Neural cell (in vitro differentiated cells): Measurements from ENCODE around the gene CASR. TPM values are rescaled to one million over a fixed set of nuclear protein-coding genes. Genes with fewer than 3 reads are reported as not detected.

Experiments
- H2AFZ ChIP-seq: fragments of 200-600, 300-800 bp; sonication (generic), shearing (Covaris generic); 2 replicates; pipeline ENCODE4 v1.6.0; 2014; ENCODE audit warnings: low read depth, mild to moderate bottlenecking, antibody characterized with exemption, low read length, moderate library complexity
- H3F3A ChIP-seq: fragments of 200-600 bp; shearing (Covaris generic); 2 replicates; pipeline ENCODE4 v1.6.1; 2016; ENCODE audit warnings: mild to moderate bottlenecking, moderate library complexity, mixed read lengths, antibody characterized with exemption, low read length; ENCODE audit not compliant: insufficient read depth, poor library complexity, severe bottlenecking
- H3K27ac ChIP-seq: fragments of 200-600, 300-800 bp; sonication (generic), shearing (Covaris generic); 2 replicates; pipeline ENCODE4 v1.5.1; 2014; ENCODE audit warnings: mild to moderate bottlenecking, low read length, moderate library complexity
- H3K27me3 ChIP-seq: fragments of 300-800, 200-600 bp; sonication (generic), shearing (Covaris generic); 2 replicates; pipeline ENCODE4 v1.6.0; 2014; ENCODE audit warnings: mild to moderate bottlenecking, low read depth, low read length, moderate library complexity; ENCODE audit not compliant: insufficient read depth
- H3K36me3 ChIP-seq: fragments of 300-800, 200-600 bp; sonication (generic), shearing (Covaris generic); 2 replicates; pipeline ENCODE4 v1.5.1; 2014; ENCODE audit warnings: mild to moderate bottlenecking, antibody characterized with exemption, low read length, moderate library complexity; ENCODE audit not compliant: insufficient read depth
- H3K4me2 ChIP-seq: fragments of 300-800, 200-600 bp; sonication (generic), shearing (Covaris generic); 2 replicates; pipeline ENCODE4 v1.6.0; 2014; ENCODE audit warnings: mild to moderate bottlenecking, low read length
- H3K4me3 ChIP-seq: fragments of 300-800, 200-600 bp; sonication (generic), shearing (Covaris generic); 2 replicates; pipeline ENCODE4 v1.5.1; 2014; ENCODE audit warnings: mild to moderate bottlenecking, low read length, moderate library complexity
- H3K79me2 ChIP-seq: fragments of 200-600 bp; shearing (Covaris generic); replicated peaks from 2 replicates; pipeline ENCODE4 v1.6.0; 2014; ENCODE audit warnings: mild to moderate bottlenecking, low read length, moderate library complexity; ENCODE audit not compliant: insufficient read depth
- H3K9ac ChIP-seq: fragments of 300-800, 200-600 bp; sonication (generic), shearing (Covaris generic); 2 replicates; pipeline ENCODE4 v1.6.1; 2016; ENCODE audit warnings: mild to moderate bottlenecking, low read length, mixed read lengths
- H3K9me2 ChIP-seq: fragments of 200-600 bp; shearing (Covaris generic); 2 replicates; pipeline ENCODE4 v1.6.1; 2016; ENCODE audit warnings: mild to moderate bottlenecking, low read length, mixed read lengths; ENCODE audit not compliant: insufficient read depth
- H3K9me3 ChIP-seq: fragments of 200-600, 300-800 bp; sonication (generic), shearing (Covaris generic); 2 replicates; pipeline ENCODE4 v1.6.1; 2016; ENCODE audit warnings: mild to moderate bottlenecking, mixed run types, low read length, moderate library complexity, mixed read lengths
- H4K20me1 ChIP-seq: fragments of 200-600 bp; shearing (Covaris generic); 2 replicates; pipeline ENCODE4 v1.6.1; 2016; ENCODE audit warnings: mild to moderate bottlenecking, mixed run types; ENCODE audit not compliant: insufficient read depth
- CTCF ChIP-seq: fragments of 450-650 bp; IDR thresholded peaks from 2 replicates; pipeline ENCODE4 v1.5.1; 2014; ENCODE audit warnings: antibody characterized with exemption, mild to moderate bottlenecking, moderate library complexity; ENCODE audit not compliant: poor library complexity, severe bottlenecking
- EP300 ChIP-seq: fragments of 450-650 bp; conservative IDR thresholded peaks from 2 replicates; pipeline ENCODE4 v1.6.1; 2014; ENCODE audit warnings: antibody characterized with exemption, mild to moderate bottlenecking, moderate library complexity; ENCODE audit not compliant: poor library complexity, severe bottlenecking
- EZH2 ChIP-seq: fragments of 200-600, 300-800 bp; shearing (Covaris generic), sonication (generic); IDR thresholded peaks from 2 replicates; pipeline ENCODE4 v1.6.1; 2014; ENCODE audit warnings: antibody characterized with exemption, low read length, borderline replicate concordance, mild to moderate bottlenecking; ENCODE audit not compliant: insufficient read depth, poor library complexity, severe bottlenecking
- MXI1 ChIP-seq: fragments of 450-650 bp; conservative IDR thresholded peaks from 2 replicates; pipeline ENCODE4 v1.6.1; 2014; ENCODE audit warnings: antibody characterized with exemption, mild to moderate bottlenecking; ENCODE audit not compliant: poor library complexity, severe bottlenecking
- POLR2AphosphoS5 ChIP-seq: IDR thresholded peaks from 2 replicates; pipeline ENCODE4 v1.6.1; 2012
- RAD21 ChIP-seq: fragments of 450-650 bp; conservative IDR thresholded peaks from 2 replicates; pipeline ENCODE4 v1.6.1; 2014; ENCODE audit warnings: antibody characterized with exemption, mild to moderate bottlenecking, moderate library complexity
- REST ChIP-seq: IDR thresholded peaks from 2 replicates; pipeline ENCODE4 v1.6.1; 2012; ENCODE audit warnings: borderline replicate concordance
- SMC3 ChIP-seq: fragments of 450-650 bp; conservative IDR thresholded peaks from 2 replicates; pipeline ENCODE4 v1.6.1; 2014; ENCODE audit warnings: antibody characterized with exemption, mild to moderate bottlenecking, moderate library complexity; ENCODE audit not compliant: poor library complexity
- TAF1 ChIP-seq: IDR thresholded peaks from 2 replicates; pipeline ENCODE4 v1.6.1; 2012; ENCODE audit warnings: low read depth
- polyA plus RNA-seq: library from polyadenylated mRNA; depleted of rRNA; stranded (reverse); fragments of >200 nt; gene quantifications from 2 replicates; pipeline ENCODE4 v1.2.3, GENCODE V29; 2014

CASR gene
- polyA plus RNA-seq, 1 donor from 2014 or later, result not detected

- Histone ChIP-seq H3K9me2 (no peaks in the 10 kb centered on the region), H3K9me3 (no peaks in the 10 kb centered on the region), H3K36me3 (no peaks in the 10 kb centered on the region), H3K9ac (no peak overlapping the region), H3K79me2 (no peaks in the 10 kb centered on the region), H3K4me2 (no peak overlapping the region), H4K20me1 (no peaks in the 10 kb centered on the region), H3K27ac (no peak overlapping the region), H3K27me3 (no peaks in the 10 kb centered on the region), H3F3A (no peaks in the 10 kb centered on the region), H3K4me3 (no peak overlapping the region), H2AFZ (no peak overlapping the region)
- TF ChIP-seq EZH2, result no peak
- no peak for TF ChIP-seq REST
- TF ChIP-seq SMC3, result no peak
- no peak for TF ChIP-seq EP300
- no peak for TF ChIP-seq TAF1
- TF ChIP-seq POLR2AphosphoS5, result no peak
- TF ChIP-seq MXI1, result no peak
- no peak for TF ChIP-seq RAD21
- no peak for TF ChIP-seq CTCF
Observed at GRCh38 chr3:122257644-122258364, 74.3 kb downstream of the CASR start.

- no peak overlapping the region for H2AFZ ChIP-seq
- no peaks in the 10 kb centered on the region for H3K27me3 ChIP-seq
- H3K79me2 ChIP-seq, result no peaks in the 10 kb centered on the region
- H4K20me1 ChIP-seq, result no peaks in the 10 kb centered on the region
- no peak overlapping the region for H3K9ac ChIP-seq
- no peaks in the 10 kb centered on the region for H3K9me3 ChIP-seq
- H3K4me3 ChIP-seq, result no peak overlapping the region
- no peak overlapping the region for H3K4me2 ChIP-seq
- TF ChIP-seq CTCF, result peak; percentile 75
- TF ChIP-seq MXI1, result no peak
- no peak for TF ChIP-seq REST
- TF ChIP-seq POLR2AphosphoS5, result no peak
- no peak for TF ChIP-seq EP300
- peak; percentile 82 for TF ChIP-seq RAD21
- TF ChIP-seq SMC3, result peak; percentile 84
- no peak for TF ChIP-seq TAF1
- no peak for TF ChIP-seq EZH2
- H3F3A ChIP-seq, result no peaks in the 10 kb centered on the region
- no peaks in the 10 kb centered on the region for H3K36me3 ChIP-seq
- H3K9me2 ChIP-seq, result no peaks in the 10 kb centered on the region
- no peak overlapping the region for H3K27ac ChIP-seq
Observed at GRCh38 chr3:122258757-122259371, 75.4 kb downstream of the CASR start.
